Measurements from ENCODE around the gene NINL. TPM values are rescaled to one million over a fixed set of nuclear protein-coding genes. Genes with fewer than 3 reads are reported as not detected.
A peak's percentile ranks its signal among the peaks of the same experiment; 100 is the strongest.
"Not testable (repeated sequence)": the region's sequence is repeated elsewhere in the genome, so short reads cannot be mapped to it uniquely, and the experiment has no call there.

The NINL gene
- total RNA-seq = 1 to 10 TPM in 2 of 4 donors, under 1 TPM in 2; 0.24 to 6.1 (median 0.88) TPM

DNA sequence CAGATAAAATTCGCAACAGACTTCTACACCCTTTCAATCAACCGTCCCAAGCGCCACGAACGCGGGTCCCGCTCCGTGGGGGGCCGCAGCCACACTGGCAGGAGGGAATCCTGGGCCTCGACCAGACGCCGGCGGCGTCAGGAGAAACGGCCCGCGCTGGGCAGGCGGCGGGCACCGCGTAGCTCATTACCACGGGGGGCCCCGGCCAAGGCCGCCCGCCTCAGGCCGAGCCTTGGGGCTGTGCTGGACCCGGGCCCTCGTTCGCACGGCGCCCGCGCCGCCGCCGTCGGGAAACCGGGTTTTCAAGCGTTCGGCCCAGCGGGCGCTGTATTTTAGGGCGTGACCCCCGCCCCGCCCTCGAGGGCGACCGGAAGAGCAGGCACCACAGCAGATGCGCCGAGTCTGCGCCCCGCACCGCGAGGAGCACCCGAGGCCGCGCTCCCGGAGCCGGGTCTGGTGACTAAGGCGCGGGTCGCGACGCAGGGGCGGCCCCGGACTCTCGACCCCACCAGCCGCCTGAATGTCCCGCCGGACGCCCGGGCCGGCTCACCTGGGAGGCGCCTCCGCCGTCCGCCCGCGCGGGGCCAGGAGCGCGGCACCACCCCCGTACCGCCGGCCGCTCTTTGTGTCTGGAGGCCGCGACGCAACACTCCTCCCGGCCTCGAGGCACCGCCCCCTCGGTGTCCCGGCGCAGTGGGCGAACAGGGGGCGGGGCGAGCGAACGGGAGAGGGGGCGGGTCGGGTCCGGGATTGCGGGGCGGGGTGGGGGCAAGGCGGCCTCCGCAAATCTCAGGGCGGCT is at the start of gene NINL:
Gene NINL, minus strand, starts transcription at position 627 of the 800 bp plus-strand sequence. CDS start 58,944 bp downstream, outside the sequence.
- Histone ChIP-seq H3K4me3 (peak within 1 kb of the TSS; percentile 53 to 65 (median 56)), H3K9me3 (no peaks in the 10 kb centered on the region), H3K27ac (no peak within 1 kb of the TSS), H3K27me3 (peaks cover 20 to 31% (median 26%) of the 10 kb centered on the region in 3 donors), H3K36me3 (no peaks in the 10 kb centered on the region), H3K4me1 (no peaks in the 10 kb centered on the region)
- intact Hi-C loops (cut with DNase I; ENCODE audit: low total_unique reads) = no loop called here
- DNase-seq = no peak
- TF ChIP-seq, protein P1, sequence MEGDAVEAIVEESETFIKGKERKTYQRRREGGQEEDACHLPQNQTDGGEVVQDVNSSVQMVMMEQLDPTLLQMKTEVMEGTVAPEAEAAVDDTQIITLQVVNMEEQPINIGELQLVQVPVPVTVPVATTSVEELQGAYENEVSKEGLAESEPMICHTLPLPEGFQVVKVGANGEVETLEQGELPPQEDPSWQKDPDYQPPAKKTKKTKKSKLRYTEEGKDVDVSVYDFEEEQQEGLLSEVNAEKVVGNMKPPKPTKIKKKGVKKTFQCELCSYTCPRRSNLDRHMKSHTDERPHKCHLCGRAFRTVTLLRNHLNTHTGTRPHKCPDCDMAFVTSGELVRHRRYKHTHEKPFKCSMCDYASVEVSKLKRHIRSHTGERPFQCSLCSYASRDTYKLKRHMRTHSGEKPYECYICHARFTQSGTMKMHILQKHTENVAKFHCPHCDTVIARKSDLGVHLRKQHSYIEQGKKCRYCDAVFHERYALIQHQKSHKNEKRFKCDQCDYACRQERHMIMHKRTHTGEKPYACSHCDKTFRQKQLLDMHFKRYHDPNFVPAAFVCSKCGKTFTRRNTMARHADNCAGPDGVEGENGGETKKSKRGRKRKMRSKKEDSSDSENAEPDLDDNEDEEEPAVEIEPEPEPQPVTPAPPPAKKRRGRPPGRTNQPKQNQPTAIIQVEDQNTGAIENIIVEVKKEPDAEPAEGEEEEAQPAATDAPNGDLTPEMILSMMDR (IDR thresholded peaks at IDR 0.05 in 4 of 5, conservative IDR thresholded peaks at IDR 0.05 in 1 of 5) = no peak
- TF ChIP-seq POLR2A (IDR thresholded peaks at IDR 0.05) = peak in 1 of 2 donors; percentile 44
- peak in 1 of 2 donors; percentile 18 for ATAC-seq
- in situ Hi-C loops (cut with MboI; ENCODE audit: low sequenced_read_pairs in 4 of 4) = no loop called here

DNA sequence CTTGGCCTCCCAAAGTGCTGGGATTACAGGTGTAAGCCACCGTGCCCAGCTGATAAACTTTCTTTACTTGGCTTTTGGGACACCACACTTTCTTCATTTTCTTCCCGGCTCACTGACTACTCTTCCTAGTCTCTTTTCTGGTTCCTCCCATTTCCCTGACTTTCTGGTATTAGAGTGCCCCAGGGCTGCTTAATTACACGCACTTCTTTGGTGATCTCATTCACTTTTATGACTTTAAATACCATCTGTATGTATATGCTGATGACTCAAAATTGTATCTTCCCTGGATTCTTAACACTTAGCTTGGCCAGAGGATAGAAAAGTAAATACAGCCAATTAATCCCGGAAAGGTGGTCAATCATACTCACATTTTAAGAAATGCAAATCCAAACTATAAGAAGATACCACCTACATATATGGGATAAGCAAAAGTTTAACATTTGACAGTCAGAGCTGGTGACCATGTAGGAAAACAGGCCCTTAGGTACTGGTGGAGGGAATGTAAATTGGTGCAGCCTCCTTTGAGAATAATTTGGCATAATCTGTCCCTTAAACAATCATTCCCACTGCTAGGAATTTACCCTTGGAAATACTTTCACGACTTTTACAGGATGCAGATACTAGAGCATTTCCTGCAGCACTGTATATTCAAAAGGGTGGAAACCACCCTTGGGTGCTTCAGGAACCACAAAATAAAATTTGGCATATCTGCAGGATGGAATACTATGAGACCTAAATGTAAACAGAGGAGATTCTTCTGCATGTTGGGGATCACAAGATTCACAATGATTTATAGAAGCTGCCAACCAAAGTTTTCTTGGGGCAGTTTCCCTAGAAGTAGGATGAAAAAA is 47.8 kb upstream of the NINL start:
- Histone ChIP-seq H3K27ac (no peak overlapping the region), H3K36me3 (no peaks in the 10 kb centered on the region), H3K9me3 (no peaks in the 10 kb centered on the region), H3K4me1 (no peaks in the 10 kb centered on the region), H3K4me3 (no peak overlapping the region), H3K27me3 (no peaks in the 10 kb centered on the region)
- in situ Hi-C loops (cut with MboI; ENCODE audit: low sequenced_read_pairs in 4 of 4) (no loop called here), intact Hi-C loops (cut with DNase I; ENCODE audit: low total_unique reads) (no loop called here)
- ATAC-seq (no peak), DNase-seq (no peak)
- TF ChIP-seq POLR2A (IDR thresholded peaks at IDR 0.05) = no peak
- TF ChIP-seq, protein P1 (IDR thresholded peaks at IDR 0.05 in 4 of 5, conservative IDR thresholded peaks at IDR 0.05 in 1 of 5) = no peak

DNA sequence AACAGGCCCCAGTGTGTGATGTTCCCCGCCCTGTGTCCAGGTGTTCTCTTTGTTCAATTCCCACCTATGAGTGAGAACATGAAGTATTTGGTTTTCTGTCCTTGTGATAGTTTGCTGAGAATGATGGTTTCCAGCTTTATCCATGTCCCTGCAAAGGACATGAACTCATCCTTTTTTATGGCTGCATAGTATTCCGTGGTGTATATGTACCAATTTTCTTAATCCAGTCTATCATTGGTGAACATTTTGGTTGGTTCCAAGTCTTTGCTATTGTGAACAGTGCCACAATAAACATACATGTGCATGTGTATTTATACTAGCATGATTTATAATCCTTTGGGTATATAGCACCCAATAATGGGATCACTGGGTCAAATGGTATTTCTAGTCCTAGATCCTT is 45.3 kb upstream of the NINL start:
- H3K27ac ChIP-seq; H3K9me3 ChIP-seq; ATAC-seq; H3K27me3 ChIP-seq; DNase-seq; intact Hi-C loops (cut with DNase I; ENCODE audit: low total_unique reads); in situ Hi-C loops (cut with MboI; ENCODE audit: low sequenced_read_pairs in 4 of 4); H3K36me3 ChIP-seq; H3K4me3 ChIP-seq; H3K4me1 ChIP-seq: not testable (repeated sequence)

DNA sequence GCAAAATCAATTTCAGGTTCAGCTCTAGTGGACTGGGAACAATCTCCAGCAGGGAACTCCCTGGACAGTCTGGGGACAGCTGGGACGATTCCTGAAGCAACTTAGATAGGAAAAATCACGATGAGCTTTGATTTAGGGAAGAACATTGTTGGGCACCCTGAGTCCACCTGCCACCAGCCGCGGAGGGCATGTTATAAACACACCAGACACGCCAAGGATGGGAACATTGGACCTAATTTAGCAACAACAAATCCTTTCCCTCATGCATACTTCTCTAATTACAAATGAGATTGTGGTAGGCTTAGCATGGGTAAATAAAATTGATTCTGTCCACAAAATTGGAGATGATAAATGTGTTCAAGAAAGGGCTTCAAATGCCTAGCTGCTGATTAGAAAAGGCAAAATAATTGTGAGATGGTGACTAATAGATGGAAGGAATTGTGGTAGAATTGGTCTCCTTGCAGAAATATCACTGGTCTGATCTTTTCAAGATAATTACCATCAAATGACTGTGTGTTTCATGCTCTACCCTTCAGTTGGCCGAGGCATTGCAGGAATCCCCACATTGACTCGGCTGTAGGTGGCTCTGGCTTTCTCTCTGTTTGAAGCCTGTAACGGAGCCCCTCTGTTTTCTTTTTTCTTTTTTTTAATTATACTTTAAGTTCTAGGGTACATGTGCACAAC is 44.6 kb upstream of the NINL start:
- no peak for DNase-seq
- Histone ChIP-seq H3K36me3 (no peaks in the 10 kb centered on the region), H3K27me3 (no peaks in the 10 kb centered on the region), H3K4me1 (no peaks in the 10 kb centered on the region), H3K4me3 (no peak overlapping the region), H3K27ac (no peak overlapping the region), H3K9me3 (no peaks in the 10 kb centered on the region)
- intact Hi-C loops (cut with DNase I; ENCODE audit: low total_unique reads) = no loop called here
- no peak for TF ChIP-seq POLR2A (IDR thresholded peaks at IDR 0.05)
- TF ChIP-seq, protein P1 (IDR thresholded peaks at IDR 0.05 in 4 of 5, conservative IDR thresholded peaks at IDR 0.05 in 1 of 5) = no peak
- ATAC-seq = no peak
- in situ Hi-C loops (cut with MboI; ENCODE audit: low sequenced_read_pairs in 4 of 4) = loop anchor here in 1 of 4 donors (5.0 kb wide), 1 partner anchor 62 kb away; no protein-coding TSS in a partner anchor

Measured in gastrocnemius medialis (tissue), 4 donors.